Loucy (cell line): ENCODE results near the gene CTDSP1.

ENCODE experiments used
- CTCF ChIP-seq: fragments of 200-600 bp; sonication (generic); conservative IDR thresholded peaks from 2 replicates; pipeline ENCODE4 v1.5.1; 2014; ENCODE audit warnings: mild to moderate bottlenecking, antibody characterized with exemption, low read length
- EZH2phosphoT487 ChIP-seq: fragments of 200-600 bp; IDR thresholded peaks from 2 replicates; pipeline ENCODE4 v1.6.1; 2018; ENCODE audit warnings: antibody characterized with exemption, mild to moderate bottlenecking, moderate library complexity, borderline replicate concordance

- TF ChIP-seq CTCF (no peak), EZH2phosphoT487 (no peak)
Measured at GRCh38 chr2:218368621-218369153, 31.0 kb upstream of the CTDSP1 start.
